ENCODE measurements around the gene ASF1B. TPM values are rescaled to one million over a fixed set of nuclear protein-coding genes. Genes with fewer than 3 reads are reported as not detected.

Gene ASF1B
- total RNA-seq, 3 donors from 2014 or later (not counting 1 experiment from before 2014, with no cell fraction given) = 4.5 to 5.5 (median 4.8) TPM

DNA sequence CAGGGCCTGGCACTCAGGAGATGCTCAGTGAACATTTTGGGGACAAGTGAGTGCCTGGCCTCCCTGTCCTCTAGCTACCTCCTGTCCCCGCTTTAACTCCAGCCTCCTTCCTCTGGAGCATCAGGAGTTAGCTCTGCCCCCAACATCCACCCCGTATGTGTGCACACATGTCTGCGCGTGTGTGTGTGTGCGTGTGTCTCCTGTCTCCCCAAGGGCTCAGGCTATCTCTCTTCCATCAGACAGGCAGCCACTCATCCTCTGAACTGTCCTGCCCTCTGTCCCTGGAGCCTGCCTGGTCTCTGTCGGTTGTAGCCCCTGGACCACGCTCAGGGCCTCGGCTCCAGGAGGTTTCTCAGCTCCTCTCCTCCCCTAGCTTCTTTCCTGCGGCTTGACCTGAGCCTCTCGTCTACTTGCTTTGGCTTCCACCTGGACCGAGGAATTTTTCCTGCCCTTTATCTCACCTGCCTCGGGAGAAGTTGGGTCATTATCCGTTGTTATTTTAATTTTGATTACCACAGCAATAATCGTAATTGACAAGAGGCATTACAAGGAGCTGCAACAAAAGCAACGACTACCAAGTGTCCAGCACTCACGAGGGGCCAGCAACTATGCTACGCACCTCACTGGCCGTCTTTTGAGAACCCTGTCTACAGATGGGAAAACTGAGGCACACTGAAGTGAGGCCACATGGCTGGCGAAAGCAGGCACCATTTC is 32.0 kb upstream of the ASF1B start:
- Mint-ChIP-seq H3K27ac (peak overlapping the region in 1 of 2 donors; percentile 95), H3K4me3 (peak overlapping the region; percentile 18), H3K36me3 (no peaks in the 10 kb centered on the region), H3K27me3 (ENCODE audit: low read depth in 2 of 2) (no peaks in the 10 kb centered on the region), H3K9me3 (no peaks in the 10 kb centered on the region), H3K4me1 (peaks cover 26 to 40% of the 10 kb centered on the region in 2 donors)
- no peaks in the 10 kb centered on the region for H3K27me3 ChIP-seq (ENCODE audit: control insufficient read depth, insufficient read depth, low read length)
- H3K9me3 ChIP-seq (ENCODE audit: control insufficient read depth, insufficient read depth, low read length) = no peaks in the 10 kb centered on the region
- peaks cover 38% of the 10 kb centered on the region for H3K4me1 ChIP-seq (ENCODE audit: control insufficient read depth, insufficient read depth, low read length)
- 89% methylated on average over 19 of the region's 19 CpGs for WGBS (ENCODE audit: insufficient coverage)
- no peak overlapping the region for H3K4me3 ChIP-seq (ENCODE audit: low read length)
- intact Hi-C loops (cut with micrococcal nuclease) = loop anchor here (10.0 kb wide), 1 partner anchor 106 kb away; no protein-coding TSS in a partner anchor
- DNase-seq (peak in 1 of 2 donors; percentile 20), ATAC-seq (no peak)
- TF ChIP-seq, protein P1, sequence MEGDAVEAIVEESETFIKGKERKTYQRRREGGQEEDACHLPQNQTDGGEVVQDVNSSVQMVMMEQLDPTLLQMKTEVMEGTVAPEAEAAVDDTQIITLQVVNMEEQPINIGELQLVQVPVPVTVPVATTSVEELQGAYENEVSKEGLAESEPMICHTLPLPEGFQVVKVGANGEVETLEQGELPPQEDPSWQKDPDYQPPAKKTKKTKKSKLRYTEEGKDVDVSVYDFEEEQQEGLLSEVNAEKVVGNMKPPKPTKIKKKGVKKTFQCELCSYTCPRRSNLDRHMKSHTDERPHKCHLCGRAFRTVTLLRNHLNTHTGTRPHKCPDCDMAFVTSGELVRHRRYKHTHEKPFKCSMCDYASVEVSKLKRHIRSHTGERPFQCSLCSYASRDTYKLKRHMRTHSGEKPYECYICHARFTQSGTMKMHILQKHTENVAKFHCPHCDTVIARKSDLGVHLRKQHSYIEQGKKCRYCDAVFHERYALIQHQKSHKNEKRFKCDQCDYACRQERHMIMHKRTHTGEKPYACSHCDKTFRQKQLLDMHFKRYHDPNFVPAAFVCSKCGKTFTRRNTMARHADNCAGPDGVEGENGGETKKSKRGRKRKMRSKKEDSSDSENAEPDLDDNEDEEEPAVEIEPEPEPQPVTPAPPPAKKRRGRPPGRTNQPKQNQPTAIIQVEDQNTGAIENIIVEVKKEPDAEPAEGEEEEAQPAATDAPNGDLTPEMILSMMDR (IDR thresholded peaks at IDR 0.05) = no peak
- peaks cover 7% of the 10 kb centered on the region for H3K36me3 ChIP-seq (ENCODE audit: control insufficient read depth, insufficient read depth, low read length)
- H3K27ac ChIP-seq (ENCODE audit: low read length) = no peak overlapping the region

DNA sequence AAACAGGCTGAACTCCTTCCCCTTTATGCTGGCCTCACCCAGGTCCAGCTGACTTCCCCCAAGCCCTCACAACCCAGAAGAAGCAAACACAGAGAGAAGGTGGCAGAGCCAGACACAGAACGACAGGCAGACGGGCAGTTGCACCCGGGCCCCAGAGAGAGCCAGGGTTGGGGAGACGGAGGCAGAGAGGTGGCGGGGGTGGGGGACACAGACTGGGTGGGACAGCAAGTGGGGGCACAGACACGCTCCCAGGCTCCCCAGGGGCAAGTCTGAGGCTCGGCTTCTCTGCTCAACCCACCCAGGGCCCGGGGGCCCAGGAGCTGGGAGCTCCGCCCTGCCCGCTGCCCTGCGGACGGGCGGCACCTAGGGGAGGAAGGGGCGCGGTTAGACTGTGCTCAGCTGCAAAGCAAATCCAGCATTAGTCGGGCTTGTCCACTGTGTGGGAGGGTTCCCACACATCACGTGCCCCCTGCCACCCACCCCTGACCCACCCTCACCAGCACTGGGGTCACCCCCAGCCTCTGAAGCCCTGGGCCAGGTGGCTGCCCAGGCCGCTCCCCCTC is 31.3 kb upstream of the ASF1B start:
- H3K27ac Mint-ChIP-seq = peak overlapping the region; percentile 85 to 95
- peak; percentile 40 to 61 for DNase-seq
- ATAC-seq = peak; percentile 64 to 73 (median 73)

DNA sequence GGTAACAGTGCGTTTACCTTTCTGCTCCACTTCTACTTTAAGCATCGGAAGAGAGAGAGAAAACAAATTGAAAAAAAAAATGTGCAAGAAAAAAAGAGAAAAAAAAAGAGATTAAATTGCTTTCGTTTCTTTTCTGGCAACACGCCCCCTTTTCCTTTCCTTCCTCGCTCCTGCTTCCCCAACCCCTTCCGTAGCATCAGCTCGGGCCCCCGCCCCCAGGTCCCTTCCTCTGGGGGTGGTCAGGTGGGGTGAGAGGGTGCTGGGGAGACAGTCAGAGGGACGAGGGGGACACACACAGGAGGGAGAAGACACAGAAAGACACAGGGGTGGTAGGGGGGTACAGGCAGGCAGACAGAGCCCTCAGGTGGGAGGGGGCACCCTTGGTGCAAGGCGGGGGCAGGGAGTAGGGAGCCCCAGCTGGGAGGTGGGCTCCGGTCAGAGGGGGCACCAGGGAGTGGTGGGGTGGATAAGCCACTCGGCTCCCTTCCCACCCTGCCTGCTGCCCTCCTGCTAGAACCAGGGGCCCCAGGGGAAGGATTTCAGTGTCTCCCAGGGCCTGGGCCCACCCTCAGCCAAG is 30.7 kb upstream of the ASF1B start:
- peaks cover 5% of the 10 kb centered on the region for H3K36me3 ChIP-seq (ENCODE audit: control insufficient read depth, insufficient read depth, low read length)

More for the DNA sequence above, 31.3 kb upstream of the ASF1B start:
- H3K36me3 Mint-ChIP-seq = no peaks in the 10 kb centered on the region
- intact Hi-C loops (cut with micrococcal nuclease) = loop anchor here (10.0 kb wide), 1 partner anchor 107 kb away; no protein-coding TSS in a partner anchor
- no peaks in the 10 kb centered on the region for H3K27me3 ChIP-seq (ENCODE audit: control insufficient read depth, insufficient read depth, low read length)
- H3K4me3 Mint-ChIP-seq = peak overlapping the region; percentile 89
- TF ChIP-seq, protein P1 (IDR thresholded peaks at IDR 0.05) = no peak
- peaks cover 6% of the 10 kb centered on the region for H3K36me3 ChIP-seq (ENCODE audit: control insufficient read depth, insufficient read depth, low read length)
- H3K27me3 Mint-ChIP-seq (ENCODE audit: low read depth in 2 of 2) = no peaks in the 10 kb centered on the region
- H3K4me3 ChIP-seq (ENCODE audit: low read length) = peak overlapping the region; percentile 16
- H3K4me1 ChIP-seq (ENCODE audit: control insufficient read depth, insufficient read depth, low read length) = peaks cover 38% of the 10 kb centered on the region
- no peaks in the 10 kb centered on the region for H3K9me3 ChIP-seq (ENCODE audit: control insufficient read depth, insufficient read depth, low read length)
- H3K9me3 Mint-ChIP-seq = no peaks in the 10 kb centered on the region
- H3K4me1 Mint-ChIP-seq = peaks cover 26 to 40% of the 10 kb centered on the region in 2 donors
- 5% methylated on average over 18 of the region's 18 CpGs for WGBS (ENCODE audit: insufficient coverage)
- peak overlapping the region; percentile 79 for H3K27ac ChIP-seq (ENCODE audit: low read length)

More for the DNA sequence above, 30.7 kb upstream of the ASF1B start:
- Histone ChIP-seq H3K27me3 (ENCODE audit: control insufficient read depth, insufficient read depth, low read length) (no peaks in the 10 kb centered on the region), H3K4me1 (ENCODE audit: control insufficient read depth, insufficient read depth, low read length) (peaks cover 38% of the 10 kb centered on the region), H3K9me3 (ENCODE audit: control insufficient read depth, insufficient read depth, low read length) (no peaks in the 10 kb centered on the region), H3K27ac (ENCODE audit: low read length) (peak overlapping the region; percentile 79), H3K4me3 (ENCODE audit: low read length) (peak overlapping the region; percentile 20)
- Mint-ChIP-seq H3K9me3 (no peaks in the 10 kb centered on the region), H3K27ac (peak overlapping the region; percentile 85 to 95), H3K4me1 (peaks cover 26 to 40% of the 10 kb centered on the region in 2 donors), H3K27me3 (ENCODE audit: low read depth in 2 of 2) (no peaks in the 10 kb centered on the region), H3K4me3 (peak overlapping the region; percentile 89), H3K36me3 (no peaks in the 10 kb centered on the region)
- intact Hi-C loops (cut with micrococcal nuclease) = loop anchor here (10.0 kb wide), 1 partner anchor 108 kb away; no protein-coding TSS in a partner anchor
- TF ChIP-seq, protein P1 (IDR thresholded peaks at IDR 0.05) = no peak
- DNase-seq (peak in 1 of 2 donors; percentile 42), ATAC-seq (peak in 2 of 3 donors; percentile 6 to 8)
- WGBS (ENCODE audit: insufficient coverage) = 18% methylated on average over 4 of the region's 12 CpGs

All from natural killer cell (primary cell).